IMR-90 (cell line): ENCODE measurements around the gene MTHFSD. TPM values are rescaled to one million over a fixed set of nuclear protein-coding genes. Genes with fewer than 3 reads are reported as not detected.

Experiments used
- ATAC-seq: fragments of 200-7000 bp; cut with Tn5 transposase; 2 replicates; pipeline ENCODE4 v1.9.1; 2020; ENCODE audit warnings: low read depth, mild to moderate bottlenecking, moderate library complexity
- BruUV-seq: library from RNA; stranded (reverse); fragments of 400-500 nt; replicated peaks from 2 replicates; lab custom pipeline; 2021; lab: Mats Ljungman, UMichigan
- CTCF ChIA-PET: fragments of 300-600 bp; formaldehyde crosslinking; extraction: SDS; loops from one replicate; lab custom pipeline; 2021; ENCODE audit warnings: antibody characterized with exemption; lab: Yijun Ruan, JAX
- POLR2A ChIA-PET: fragments of 300-600 bp; sonication (Branson Sonifier 250); formaldehyde crosslinking; loops from one replicate; lab custom pipeline; 2022; ENCODE audit warnings: antibody characterized with exemption; ENCODE audit not compliant: unreplicated experiment; lab: Charles Lee
- DNase-seq: peaks from one replicate; pipeline ENCODE4 v3.0.0; 2013
- H2AFZ ChIP-seq: replicated peaks from 2 replicates; pipeline ENCODE3; 2013; ENCODE audit warnings: low read length, mild to moderate bottlenecking; ENCODE audit not compliant: poor library complexity
- H2AK5ac ChIP-seq: 2 replicates; pipeline ENCODE4 v1.6.1; 2013; ENCODE audit warnings: low read depth, low read length, inconsistent platforms
- H2AK9ac ChIP-seq: replicated peaks from 2 replicates; pipeline ENCODE3; 2013; ENCODE audit warnings: mild to moderate bottlenecking, low read depth, low read length, moderate library complexity; ENCODE audit not compliant: poor library complexity
- H2BK120ac ChIP-seq: 2 replicates; pipeline ENCODE4 v1.6.1; 2013; ENCODE audit warnings: low read depth, low read length, inconsistent platforms
- H2BK15ac ChIP-seq: 3 replicates; pipeline ENCODE4 v1.6.1; 2013; ENCODE audit warnings: low read depth, low read length, inconsistent platforms
- H2BK20ac ChIP-seq: 2 replicates; pipeline ENCODE4 v1.6.1; 2013; ENCODE audit warnings: low read depth, mild to moderate bottlenecking, inconsistent platforms, low read length, moderate library complexity
- H2BK5ac ChIP-seq: 2 replicates; pipeline ENCODE4 v1.6.1; 2013; ENCODE audit warnings: mild to moderate bottlenecking, low read depth, low read length, inconsistent platforms; ENCODE audit not compliant: poor library complexity, severe bottlenecking
- H3K14ac ChIP-seq: replicated peaks from 2 replicates; pipeline ENCODE4 v1.6.1; 2013; ENCODE audit warnings: low read depth, low read length, inconsistent platforms
- H3K18ac ChIP-seq: 2 replicates; pipeline ENCODE4 v1.6.1; 2013; ENCODE audit warnings: low read depth, low read length, control low read depth
- H3K23ac ChIP-seq: 2 replicates; pipeline ENCODE4 v1.6.1; 2013; ENCODE audit warnings: low read depth, low read length, inconsistent platforms
- H3K27ac ChIP-seq: 2 replicates; pipeline ENCODE4 v1.5.1; 2013; ENCODE audit warnings: mild to moderate bottlenecking, control low read depth, low read length; ENCODE audit not compliant: insufficient read depth
- H3K27me3 ChIP-seq: 2 replicates; pipeline ENCODE4 v1.6.1; 2013; ENCODE audit warnings: low read length; ENCODE audit not compliant: control insufficient read depth, insufficient read depth
- H3K36me3 ChIP-seq: 2 replicates; pipeline ENCODE4 v1.6.1; 2013; ENCODE audit warnings: low read length, mixed read lengths; ENCODE audit not compliant: control insufficient read depth, insufficient read depth
- H3K4ac ChIP-seq: 2 replicates; pipeline ENCODE4 v1.6.1; 2013; ENCODE audit warnings: low read depth, low read length, inconsistent platforms
- H3K4me1 ChIP-seq: 2 replicates; pipeline ENCODE4 v1.6.1; 2013; ENCODE audit warnings: low read length, mixed read lengths; ENCODE audit not compliant: control insufficient read depth, insufficient read depth
- H3K4me2 ChIP-seq: 2 replicates; pipeline ENCODE4 v1.6.1; 2013; ENCODE audit warnings: low read depth, mild to moderate bottlenecking, control low read depth, low read length, moderate library complexity
- H3K4me3 ChIP-seq: 2 replicates; pipeline ENCODE4 v1.5.1; 2013; ENCODE audit warnings: low read depth, mild to moderate bottlenecking, control low read depth, low read length, moderate library complexity; ENCODE audit not compliant: insufficient read depth
- H3K56ac ChIP-seq: 2 replicates; pipeline ENCODE4 v1.6.1; 2013; ENCODE audit warnings: low read length, inconsistent platforms; ENCODE audit not compliant: insufficient read depth; ENCODE audit errors: extremely low read depth
- H3K79me1 ChIP-seq, 2 experiments: 2 replicates each; pipeline ENCODE4 v1.6.1; 2013; ENCODE audit warnings: low read length in 2 of 2, inconsistent platforms in 1 of 2, low read depth in 1 of 2
- H3K9ac ChIP-seq: 2 replicates; pipeline ENCODE4 v1.6.1; 2013; ENCODE audit warnings: low read depth, low read length, control low read depth
- H3K9me1 ChIP-seq: 2 replicates; pipeline ENCODE4 v1.6.1; 2013; ENCODE audit warnings: low read length, inconsistent platforms; ENCODE audit not compliant: insufficient read depth
- H3K9me3 ChIP-seq: 2 replicates; pipeline ENCODE4 v1.6.1; 2013; ENCODE audit warnings: low read length; ENCODE audit not compliant: control insufficient read depth, insufficient read depth
- H4K20me1 ChIP-seq: 2 replicates; pipeline ENCODE4 v1.6.1; 2013; ENCODE audit warnings: low read length, inconsistent platforms; ENCODE audit not compliant: insufficient read depth
- H4K5ac ChIP-seq: 2 replicates; pipeline ENCODE4 v1.6.1; 2013; ENCODE audit warnings: mild to moderate bottlenecking, low read depth, low read length, control low read depth
- H4K8ac ChIP-seq, 2 experiments: 2 replicates each; pipeline ENCODE4 v1.6.1; 2013; ENCODE audit warnings: low read depth in 2 of 2, low read length in 2 of 2, control low read depth in 1 of 2, inconsistent platforms in 1 of 2
- H4K91ac ChIP-seq: 2 replicates; pipeline ENCODE4 v1.6.1; 2013; ENCODE audit warnings: low read depth, low read length, inconsistent platforms; ENCODE audit not compliant: insufficient read depth
- NFE2L2 ChIP-seq: fragments of 150-350 bp; IDR thresholded peaks from 2 replicates; pipeline ENCODE4 v1.6.1; 2016; ENCODE audit warnings: low read depth, mild to moderate bottlenecking, low read length
- POLR2A ChIP-seq: IDR thresholded peaks from 2 replicates; pipeline ENCODE4 v1.6.1; 2012; ENCODE audit warnings: mild to moderate bottlenecking, low read depth, low read length
- RFX5 ChIP-seq: IDR thresholded peaks from 2 replicates; pipeline ENCODE4 v1.8.0; 2012; ENCODE audit warnings: low read depth, mild to moderate bottlenecking, low read length, moderate library complexity
- USF2 ChIP-seq: fragments of 150-350 bp; IDR thresholded peaks from 2 replicates; pipeline ENCODE4 v1.6.1; 2017; ENCODE audit warnings: mild to moderate bottlenecking, antibody characterized with exemption, low read length, low read depth
- WGBS, 2 experiments: methylation state at CpG; one replicate each; pipeline versions ENCODE4 v1.1.5 to v1.1.7; 2013; ENCODE audit warnings: missing lambda C conversion rate in 2 of 2; ENCODE audit not compliant: insufficient read length in 1 of 2; ENCODE audit errors: extremely low coverage in 2 of 2; 5-methylcytosine and 5-hydroxymethylcytosine counted together
- dilution Hi-C: fragments of 300-500 bp; cut with HindIII; formaldehyde crosslinking; loops from one replicate; pipeline ENCODE4 v1.14.3; 2018; ENCODE audit warnings: low sequenced_read_pairs; ENCODE audit not compliant: unreplicated experiment
- in situ Hi-C: fragments of 300-500 bp; cut with MboI; formaldehyde crosslinking; loops from 3 replicates; pipeline ENCODE4 v1.14.3; 2019; ENCODE audit warnings: low sequenced_read_pairs, inconsistent platforms, mixed read lengths
- intact Hi-C: fragments of 100-400 bp; cut with micrococcal nuclease; formaldehyde crosslinking; loops from 2 replicates; pipeline ENCODE4 v1.10.0; 2022
- polyA plus RNA-seq, 3 experiments: library from polyadenylated mRNA; depleted of rRNA; stranded (reverse); fragments of >200 nt; gene quantifications; 2 replicates each; pipeline ENCODE4 v1.2.3, GENCODE V29; 2012; ENCODE audit warnings: low replicate concordance in 1 of 3
- total RNA-seq: library from RNA; depleted of rRNA; stranded (reverse); fragments of >200 nt; gene quantifications from 2 replicates; pipeline ENCODE4 v1.2.3, GENCODE V29; 2012

MTHFSD gene
- total and polyA plus RNA-seq, 2 of the 4 experiments (the other 2 are of a cell fraction) = 8.2 to 16.8 TPM

GRCh38 chr16:86492267-86492960 lies 62.6 kb downstream of the MTHFSD start (continued):
- TF ChIP-seq RFX5 (no peak), NFE2L2 (no peak)

- no TSS peak for BruUV-seq
- Histone ChIP-seq H3K4me1 (peaks cover 35% of the 10 kb centered on the region), H4K20me1 (peaks cover 99% of the 10 kb centered on the region), H2BK20ac (no peak overlapping the region), H3K79me1 (peaks cover 47 to 93% of the 10 kb centered on the region in 2 experiments), H3K9me3 (no peaks in the 10 kb centered on the region), H3K56ac (no peak overlapping the region), H2BK120ac (no peak overlapping the region), H3K9ac (no peak overlapping the region), H3K18ac (no peak overlapping the region), H4K8ac (no peak overlapping the region), H4K91ac (no peak overlapping the region), H4K5ac (no peak overlapping the region), H3K27me3 (no peaks in the 10 kb centered on the region), H2AK9ac (no peak overlapping the region), H3K9me1 (peaks cover 63% of the 10 kb centered on the region), H3K27ac (no peak overlapping the region), H2BK15ac (no peak overlapping the region), H2AK5ac (peak overlapping the region; percentile 7; the same call in 1 of the 2 replicates), H2AFZ (no peak overlapping the region), H3K23ac (peak overlapping the region; percentile 66), H3K36me3 (peaks cover 87% of the 10 kb centered on the region), H3K4me3 (no peak overlapping the region), H3K4me2 (no peak overlapping the region), H3K4ac (peak overlapping the region; percentile 7; the same call in 1 of the 2 replicates), H2BK5ac (no peak overlapping the region), H3K14ac (peak overlapping the region; percentile 53)
- TF ChIP-seq USF2 (no peak), POLR2A (no peak)
- WGBS, 2 experiments = 82% methylated on average over 2 of the region's 7 CpGs; no CpG with 5 or more reads in 1 of the 2 experiments
- ChIA-PET CTCF (no interaction called here), POLR2A (no interaction called here)
- no peak for DNase-seq
- in situ Hi-C loops (no loop called here), dilution Hi-C loops (no loop called here), intact Hi-C loops (no loop called here)
- no peak for ATAC-seq
These were observed 63.4 kb downstream of the MTHFSD start for GRCh38 chr16:86491640-86492023.
